PFSK-1 (cell line): Measurements from ENCODE around the gene LDLRAD4.

Experiments used
- FOXP2 ChIP-seq: optimal IDR thresholded peaks from 2 replicates; pipeline ENCODE3; 2011; ENCODE audit warnings: borderline replicate concordance, control low read depth, inconsistent platforms; ENCODE audit not compliant: insufficient read depth; ENCODE audit errors: extremely low read length, extremely low read depth
- POLR2AphosphoS5 ChIP-seq: IDR thresholded peaks from 2 replicates; pipeline ENCODE4 v1.6.1; 2012; ENCODE audit warnings: low read depth, mild to moderate bottlenecking, control low read depth, low read length, moderate library complexity
- SIN3A ChIP-seq: IDR thresholded peaks from 2 replicates; pipeline ENCODE4 v1.6.1; 2012; ENCODE audit warnings: mild to moderate bottlenecking, low read length, moderate library complexity, borderline replicate concordance; ENCODE audit not compliant: insufficient read depth
- TAF1 ChIP-seq: IDR thresholded peaks from 2 replicates; pipeline ENCODE4 v1.6.1; 2012; ENCODE audit warnings: low read length, control low read depth, borderline replicate concordance; ENCODE audit not compliant: insufficient read depth

GRCh38 chr18:13183359-13183758 lies 35.2 kb upstream of the LDLRAD4 start:
- no peak for TF ChIP-seq TAF1
- TF ChIP-seq SIN3A = no peak
- TF ChIP-seq FOXP2 = no peak
- TF ChIP-seq POLR2AphosphoS5 = no peak
